IMR-90 (cell line): ENCODE results near the gene NAPA. TPM values are rescaled to one million over a fixed set of nuclear protein-coding genes. Genes with fewer than 3 reads are reported as not detected.

Source experiments
- ATAC-seq: fragments of 200-7000 bp; cut with Tn5 transposase; 2 replicates; pipeline ENCODE4 v1.9.1; 2020; ENCODE audit warnings: low read depth, mild to moderate bottlenecking, moderate library complexity
- BruUV-seq: library from RNA; stranded (reverse); fragments of 400-500 nt; replicated peaks from 2 replicates; lab custom pipeline; 2021; lab: Mats Ljungman, UMichigan
- CTCF ChIA-PET: fragments of 300-600 bp; formaldehyde crosslinking; extraction: SDS; loops from one replicate; lab custom pipeline; 2021; ENCODE audit warnings: antibody characterized with exemption; lab: Yijun Ruan, JAX
- POLR2A ChIA-PET: fragments of 300-600 bp; sonication (Branson Sonifier 250); formaldehyde crosslinking; loops from one replicate; lab custom pipeline; 2022; ENCODE audit warnings: antibody characterized with exemption; ENCODE audit not compliant: unreplicated experiment; lab: Charles Lee
- DNase-seq: peaks from one replicate; pipeline ENCODE4 v3.0.0; 2013
- H2AFZ ChIP-seq: replicated peaks from 2 replicates; pipeline ENCODE3; 2013; ENCODE audit warnings: low read length, mild to moderate bottlenecking; ENCODE audit not compliant: poor library complexity
- H2AK5ac ChIP-seq: 2 replicates; pipeline ENCODE4 v1.6.1; 2013; ENCODE audit warnings: low read depth, low read length, inconsistent platforms
- H2AK9ac ChIP-seq: replicated peaks from 2 replicates; pipeline ENCODE3; 2013; ENCODE audit warnings: mild to moderate bottlenecking, low read depth, low read length, moderate library complexity; ENCODE audit not compliant: poor library complexity
- H2BK120ac ChIP-seq: 2 replicates; pipeline ENCODE4 v1.6.1; 2013; ENCODE audit warnings: low read depth, low read length, inconsistent platforms
- H2BK15ac ChIP-seq: 3 replicates; pipeline ENCODE4 v1.6.1; 2013; ENCODE audit warnings: low read depth, low read length, inconsistent platforms
- H2BK20ac ChIP-seq: 2 replicates; pipeline ENCODE4 v1.6.1; 2013; ENCODE audit warnings: low read depth, mild to moderate bottlenecking, inconsistent platforms, low read length, moderate library complexity
- H2BK5ac ChIP-seq: 2 replicates; pipeline ENCODE4 v1.6.1; 2013; ENCODE audit warnings: mild to moderate bottlenecking, low read depth, low read length, inconsistent platforms; ENCODE audit not compliant: poor library complexity, severe bottlenecking
- H3K14ac ChIP-seq: replicated peaks from 2 replicates; pipeline ENCODE4 v1.6.1; 2013; ENCODE audit warnings: low read depth, low read length, inconsistent platforms
- H3K18ac ChIP-seq: 2 replicates; pipeline ENCODE4 v1.6.1; 2013; ENCODE audit warnings: low read depth, low read length, control low read depth
- H3K23ac ChIP-seq: 2 replicates; pipeline ENCODE4 v1.6.1; 2013; ENCODE audit warnings: low read depth, low read length, inconsistent platforms
- H3K27ac ChIP-seq: 2 replicates; pipeline ENCODE4 v1.5.1; 2013; ENCODE audit warnings: mild to moderate bottlenecking, control low read depth, low read length; ENCODE audit not compliant: insufficient read depth
- H3K27me3 ChIP-seq: 2 replicates; pipeline ENCODE4 v1.6.1; 2013; ENCODE audit warnings: low read length; ENCODE audit not compliant: control insufficient read depth, insufficient read depth
- H3K36me3 ChIP-seq: 2 replicates; pipeline ENCODE4 v1.6.1; 2013; ENCODE audit warnings: low read length, mixed read lengths; ENCODE audit not compliant: control insufficient read depth, insufficient read depth
- H3K4ac ChIP-seq: 2 replicates; pipeline ENCODE4 v1.6.1; 2013; ENCODE audit warnings: low read depth, low read length, inconsistent platforms
- H3K4me1 ChIP-seq: 2 replicates; pipeline ENCODE4 v1.6.1; 2013; ENCODE audit warnings: low read length, mixed read lengths; ENCODE audit not compliant: control insufficient read depth, insufficient read depth
- H3K4me2 ChIP-seq: 2 replicates; pipeline ENCODE4 v1.6.1; 2013; ENCODE audit warnings: low read depth, mild to moderate bottlenecking, control low read depth, low read length, moderate library complexity
- H3K4me3 ChIP-seq: 2 replicates; pipeline ENCODE4 v1.5.1; 2013; ENCODE audit warnings: low read depth, mild to moderate bottlenecking, control low read depth, low read length, moderate library complexity; ENCODE audit not compliant: insufficient read depth
- H3K56ac ChIP-seq: 2 replicates; pipeline ENCODE4 v1.6.1; 2013; ENCODE audit warnings: low read length, inconsistent platforms; ENCODE audit not compliant: insufficient read depth; ENCODE audit errors: extremely low read depth
- H3K79me1 ChIP-seq, 2 experiments: 2 replicates each; pipeline ENCODE4 v1.6.1; 2013; ENCODE audit warnings: low read length in 2 of 2, inconsistent platforms in 1 of 2, low read depth in 1 of 2
- H3K9ac ChIP-seq: 2 replicates; pipeline ENCODE4 v1.6.1; 2013; ENCODE audit warnings: low read depth, low read length, control low read depth
- H3K9me1 ChIP-seq: 2 replicates; pipeline ENCODE4 v1.6.1; 2013; ENCODE audit warnings: low read length, inconsistent platforms; ENCODE audit not compliant: insufficient read depth
- H3K9me3 ChIP-seq: 2 replicates; pipeline ENCODE4 v1.6.1; 2013; ENCODE audit warnings: low read length; ENCODE audit not compliant: control insufficient read depth, insufficient read depth
- H4K20me1 ChIP-seq: 2 replicates; pipeline ENCODE4 v1.6.1; 2013; ENCODE audit warnings: low read length, inconsistent platforms; ENCODE audit not compliant: insufficient read depth
- H4K5ac ChIP-seq: 2 replicates; pipeline ENCODE4 v1.6.1; 2013; ENCODE audit warnings: mild to moderate bottlenecking, low read depth, low read length, control low read depth
- H4K8ac ChIP-seq, 2 experiments: 2 replicates each; pipeline ENCODE4 v1.6.1; 2013; ENCODE audit warnings: low read depth in 2 of 2, low read length in 2 of 2, control low read depth in 1 of 2, inconsistent platforms in 1 of 2
- H4K91ac ChIP-seq: 2 replicates; pipeline ENCODE4 v1.6.1; 2013; ENCODE audit warnings: low read depth, low read length, inconsistent platforms; ENCODE audit not compliant: insufficient read depth
- BHLHE40 ChIP-seq: fragments of 150-350 bp; IDR thresholded peaks from 2 replicates; pipeline ENCODE4 v1.6.1; 2016; ENCODE audit warnings: mild to moderate bottlenecking, low read depth, low read length
- CEBPB ChIP-seq: IDR thresholded peaks from 2 replicates; pipeline ENCODE4 v1.6.1; 2012; ENCODE audit warnings: low read depth, low read length, improper control_type of control experiment
- CHD1 ChIP-seq: IDR thresholded peaks from 2 replicates; pipeline ENCODE4 v1.6.1; 2012; ENCODE audit warnings: low read depth, low read length, improper control_type of control experiment
- FOS ChIP-seq: fragments of 150-350 bp; IDR thresholded peaks from 2 replicates; pipeline ENCODE4 v1.6.1; 2016; ENCODE audit warnings: low read depth, low read length
- MAZ ChIP-seq: IDR thresholded peaks from 2 replicates; pipeline ENCODE4 v1.6.1; 2012; ENCODE audit warnings: low read depth, mild to moderate bottlenecking, low read length, improper control_type of control experiment, moderate library complexity, borderline replicate concordance
- MXI1 ChIP-seq: IDR thresholded peaks from 2 replicates; pipeline ENCODE4 v1.6.1; 2012; ENCODE audit warnings: low read depth, mild to moderate bottlenecking, low read length, moderate library complexity, borderline replicate concordance
- NFE2L2 ChIP-seq: fragments of 150-350 bp; IDR thresholded peaks from 2 replicates; pipeline ENCODE4 v1.6.1; 2016; ENCODE audit warnings: low read depth, mild to moderate bottlenecking, low read length
- POLR2A ChIP-seq: IDR thresholded peaks from 2 replicates; pipeline ENCODE4 v1.6.1; 2012; ENCODE audit warnings: mild to moderate bottlenecking, low read depth, low read length
- RAD21 ChIP-seq: IDR thresholded peaks from 2 replicates; pipeline ENCODE4 v1.6.1; 2012; ENCODE audit warnings: low read length, improper control_type of control experiment
- RCOR1 ChIP-seq: IDR thresholded peaks from 2 replicates; pipeline ENCODE4 v1.6.1; 2012; ENCODE audit warnings: mild to moderate bottlenecking, low read length, improper control_type of control experiment; ENCODE audit not compliant: insufficient replicate concordance
- RFX5 ChIP-seq: IDR thresholded peaks from 2 replicates; pipeline ENCODE4 v1.8.0; 2012; ENCODE audit warnings: low read depth, mild to moderate bottlenecking, low read length, moderate library complexity
- SMC3 ChIP-seq: fragments of 150-350 bp; IDR thresholded peaks from 2 replicates; pipeline ENCODE4 v1.6.1; 2016; ENCODE audit warnings: low read depth, mild to moderate bottlenecking, antibody characterized with exemption, low read length, moderate library complexity
- WGBS, 2 experiments: methylation state at CpG; one replicate each; pipeline versions ENCODE4 v1.1.5 to v1.1.7; 2013; ENCODE audit warnings: missing lambda C conversion rate in 2 of 2; ENCODE audit not compliant: insufficient read length in 1 of 2; ENCODE audit errors: extremely low coverage in 2 of 2; 5-methylcytosine and 5-hydroxymethylcytosine counted together
- dilution Hi-C: fragments of 300-500 bp; cut with HindIII; formaldehyde crosslinking; loops from one replicate; pipeline ENCODE4 v1.14.3; 2018; ENCODE audit warnings: low sequenced_read_pairs; ENCODE audit not compliant: unreplicated experiment
- in situ Hi-C: fragments of 300-500 bp; cut with MboI; formaldehyde crosslinking; loops from 3 replicates; pipeline ENCODE4 v1.14.3; 2019; ENCODE audit warnings: low sequenced_read_pairs, inconsistent platforms, mixed read lengths
- intact Hi-C: fragments of 100-400 bp; cut with micrococcal nuclease; formaldehyde crosslinking; loops from 2 replicates; pipeline ENCODE4 v1.10.0; 2022
- polyA plus RNA-seq, 3 experiments: library from polyadenylated mRNA; depleted of rRNA; stranded (reverse); fragments of >200 nt; gene quantifications; 2 replicates each; pipeline ENCODE4 v1.2.3, GENCODE V29; 2012; ENCODE audit warnings: low replicate concordance in 1 of 3
- total RNA-seq: library from RNA; depleted of rRNA; stranded (reverse); fragments of >200 nt; gene quantifications from 2 replicates; pipeline ENCODE4 v1.2.3, GENCODE V29; 2012
- TF ChIP-seq, protein P1 (sequence below): fragments of 150-350 bp; IDR thresholded peaks from 2 replicates; pipeline ENCODE4 v1.6.1; 2016; ENCODE audit warnings: low read depth, mild to moderate bottlenecking, low read length, moderate library complexity, borderline replicate concordance
- TF ChIP-seq, protein P2 (sequence below): fragments of 150-350 bp; IDR thresholded peaks from 2 replicates; pipeline ENCODE4 v1.6.1; 2017; ENCODE audit warnings: mild to moderate bottlenecking, antibody characterized with exemption, low read length, low read depth
- TF ChIP-seq, protein P3 (sequence below): conservative IDR thresholded peaks from 2 replicates; pipeline ENCODE4 v1.5.1; 2012; ENCODE audit warnings: mild to moderate bottlenecking, low read depth, low read length, improper control_type of control experiment

NAPA gene
- total and polyA plus RNA-seq, 2 of the 4 experiments (the other 2 are of a cell fraction), result 76.4 to 126 TPM

DNA sequence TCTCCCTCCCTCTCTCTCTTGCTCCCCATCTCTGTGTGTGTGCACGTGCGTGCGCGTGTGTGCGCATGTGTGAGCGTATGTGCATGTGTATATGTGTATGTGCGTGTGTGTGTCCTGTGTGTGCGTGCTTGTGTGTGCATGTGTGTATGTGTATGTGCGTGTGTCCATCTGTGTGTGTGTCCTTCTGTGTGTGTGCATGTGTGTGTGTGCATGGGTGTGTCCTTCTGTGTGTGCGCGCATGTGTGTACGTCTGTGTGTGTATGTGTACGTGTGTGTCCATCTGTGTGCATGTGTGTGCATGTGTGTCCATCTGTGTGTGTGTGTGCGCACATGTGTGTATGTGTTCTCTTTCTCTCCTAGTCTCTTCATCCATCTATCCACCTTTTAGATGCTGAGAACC, 55.4 kb downstream of the NAPA start:
- no peak overlapping the region for H3K4me2 ChIP-seq
- dilution Hi-C loops, result no loop called here
- no peak overlapping the region for H4K5ac ChIP-seq
- no peak overlapping the region for H3K27ac ChIP-seq
- no peak overlapping the region for H3K56ac ChIP-seq
- DNase-seq (no peak), ATAC-seq (no peak)
- no peak overlapping the region for H2AK9ac ChIP-seq
- H4K20me1 ChIP-seq, result no peaks in the 10 kb centered on the region
- no peak overlapping the region for H3K14ac ChIP-seq
- H2BK20ac ChIP-seq, result no peak overlapping the region
- intact Hi-C loops, result no loop called here
- H3K9me1 ChIP-seq, result peaks cover 4% of the 10 kb centered on the region; the same call in 1 of the 2 replicates
- peaks cover 61% of the 10 kb centered on the region for H3K27me3 ChIP-seq
- in situ Hi-C loops, result no loop called here
- no peak overlapping the region for H3K23ac ChIP-seq
- POLR2A ChIA-PET, result no interaction called here
- no peak overlapping the region for H4K91ac ChIP-seq
- no peak overlapping the region for H2AK5ac ChIP-seq
- no peaks in the 10 kb centered on the region for H3K4me1 ChIP-seq
- H3K9me3 ChIP-seq, result peaks cover 25% of the 10 kb centered on the region
- H3K4me3 ChIP-seq, result no peak overlapping the region
- BruUV-seq, result no TSS peak
- WGBS, 2 experiments, result 83% methylated on average over 3 of the region's 14 CpGs; no CpG with 5 or more reads in 1 of the 2 experiments
- no peak overlapping the region for H2BK5ac ChIP-seq
- no peak overlapping the region for H3K9ac ChIP-seq
- no peak overlapping the region for H2BK120ac ChIP-seq
- no peak overlapping the region for H2BK15ac ChIP-seq
- no peaks in the 10 kb centered on the region for H3K36me3 ChIP-seq
- TF ChIP-seq RAD21 (no peak), MAZ (no peak), RCOR1 (no peak), MXI1 (no peak), SMC3 (no peak), POLR2A (no peak), RFX5 (no peak), BHLHE40 (no peak), FOS (no peak), CHD1 (no peak), NFE2L2 (no peak), CEBPB (no peak)
- TF ChIP-seq, protein P1, sequence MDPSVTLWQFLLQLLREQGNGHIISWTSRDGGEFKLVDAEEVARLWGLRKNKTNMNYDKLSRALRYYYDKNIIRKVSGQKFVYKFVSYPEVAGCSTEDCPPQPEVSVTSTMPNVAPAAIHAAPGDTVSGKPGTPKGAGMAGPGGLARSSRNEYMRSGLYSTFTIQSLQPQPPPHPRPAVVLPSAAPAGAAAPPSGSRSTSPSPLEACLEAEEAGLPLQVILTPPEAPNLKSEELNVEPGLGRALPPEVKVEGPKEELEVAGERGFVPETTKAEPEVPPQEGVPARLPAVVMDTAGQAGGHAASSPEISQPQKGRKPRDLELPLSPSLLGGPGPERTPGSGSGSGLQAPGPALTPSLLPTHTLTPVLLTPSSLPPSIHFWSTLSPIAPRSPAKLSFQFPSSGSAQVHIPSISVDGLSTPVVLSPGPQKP, result no peak
- TF ChIP-seq, protein P2, sequence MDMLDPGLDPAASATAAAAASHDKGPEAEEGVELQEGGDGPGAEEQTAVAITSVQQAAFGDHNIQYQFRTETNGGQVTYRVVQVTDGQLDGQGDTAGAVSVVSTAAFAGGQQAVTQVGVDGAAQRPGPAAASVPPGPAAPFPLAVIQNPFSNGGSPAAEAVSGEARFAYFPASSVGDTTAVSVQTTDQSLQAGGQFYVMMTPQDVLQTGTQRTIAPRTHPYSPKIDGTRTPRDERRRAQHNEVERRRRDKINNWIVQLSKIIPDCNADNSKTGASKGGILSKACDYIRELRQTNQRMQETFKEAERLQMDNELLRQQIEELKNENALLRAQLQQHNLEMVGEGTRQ, result no peak
- TF ChIP-seq, protein P3, sequence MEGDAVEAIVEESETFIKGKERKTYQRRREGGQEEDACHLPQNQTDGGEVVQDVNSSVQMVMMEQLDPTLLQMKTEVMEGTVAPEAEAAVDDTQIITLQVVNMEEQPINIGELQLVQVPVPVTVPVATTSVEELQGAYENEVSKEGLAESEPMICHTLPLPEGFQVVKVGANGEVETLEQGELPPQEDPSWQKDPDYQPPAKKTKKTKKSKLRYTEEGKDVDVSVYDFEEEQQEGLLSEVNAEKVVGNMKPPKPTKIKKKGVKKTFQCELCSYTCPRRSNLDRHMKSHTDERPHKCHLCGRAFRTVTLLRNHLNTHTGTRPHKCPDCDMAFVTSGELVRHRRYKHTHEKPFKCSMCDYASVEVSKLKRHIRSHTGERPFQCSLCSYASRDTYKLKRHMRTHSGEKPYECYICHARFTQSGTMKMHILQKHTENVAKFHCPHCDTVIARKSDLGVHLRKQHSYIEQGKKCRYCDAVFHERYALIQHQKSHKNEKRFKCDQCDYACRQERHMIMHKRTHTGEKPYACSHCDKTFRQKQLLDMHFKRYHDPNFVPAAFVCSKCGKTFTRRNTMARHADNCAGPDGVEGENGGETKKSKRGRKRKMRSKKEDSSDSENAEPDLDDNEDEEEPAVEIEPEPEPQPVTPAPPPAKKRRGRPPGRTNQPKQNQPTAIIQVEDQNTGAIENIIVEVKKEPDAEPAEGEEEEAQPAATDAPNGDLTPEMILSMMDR, result no peak
- H2AFZ ChIP-seq, result no peak overlapping the region
- H4K8ac ChIP-seq, result no peak overlapping the region
- H3K79me1 ChIP-seq, result no peaks in the 10 kb centered on the region
- H3K18ac ChIP-seq, result no peak overlapping the region
- H3K4ac ChIP-seq, result no peak overlapping the region
- CTCF ChIA-PET, result no interaction called here
